A549 (cell line): Measurements from ENCODE around the gene ST6GALNAC5. TPM values are rescaled to one million over a fixed set of nuclear protein-coding genes. Genes with fewer than 3 reads are reported as not detected.

Experiments
- ATAC-seq, 2 experiments: fragments of 200-7000 bp in 1 of 2; fragments of >200 bp in 1 of 2; cut with Nextera tagmentation in 1 of 2; cut with Tn5 transposase in 1 of 2; 3 replicates each; pipeline versions ENCODE4 v1.8.0 to v1.9.1; 2018 to 2020; ENCODE audit warnings: mild to moderate bottlenecking in 1 of 2, moderate library complexity in 1 of 2
- CTCF ChIA-PET: fragments of 300-600 bp; sonication (Branson Sonifier 250); formaldehyde crosslinking; extraction: SDS; loops from one replicate; lab custom pipeline; 2021; ENCODE audit warnings: antibody characterized with exemption, inconsistent platforms; lab: Yijun Ruan, JAX
- POLR2A ChIA-PET: fragments of 350-600 bp; formaldehyde crosslinking; extraction: SDS; loops from one replicate; lab custom pipeline; 2021; ENCODE audit warnings: antibody characterized with exemption, inconsistent platforms; lab: Yijun Ruan, JAX
- DNase-seq, 2 experiments: peaks; one replicate each; pipeline versions ENCODE4 v3.0.0 to v3.0.0-alpha.2; 2011 to 2016; ENCODE audit warnings: low read depth in 1 of 2, low spot score in 1 of 2
- FAIRE-seq: peaks from 2 replicates; lab custom pipeline; 2011; peaks lifted over from hg19 to GRCh38; lab: Jason Lieb, UNC
- H3K27ac ChIP-seq, 2 experiments: fragments of >200 bp; sonication (Bioruptor Twin); formaldehyde crosslinking; 3 replicates each; pipeline ENCODE4 v1.5.1; 2016 to 2017
- H3K4me1 ChIP-seq: fragments of >200 bp; sonication (Bioruptor Twin); formaldehyde crosslinking; 3 replicates; pipeline ENCODE4 v1.6.1; 2016
- H3K4me2 ChIP-seq: fragments of >200 bp; sonication (Bioruptor Twin); formaldehyde crosslinking; 3 replicates; pipeline ENCODE4 v1.6.1; 2016
- H3K4me3 ChIP-seq: fragments of >200 bp; sonication (Bioruptor Twin); formaldehyde crosslinking; 3 replicates; pipeline ENCODE4 v1.5.1; 2016
- H3K9me3 ChIP-seq: fragments of >200 bp; sonication (Bioruptor Twin); formaldehyde crosslinking; 3 replicates; pipeline ENCODE4 v1.6.1; 2016
- BHLHE40 ChIP-seq: IDR thresholded peaks from 2 replicates; pipeline ENCODE4 v1.6.1; 2012; ENCODE audit warnings: low read depth, low read length, inconsistent platforms
- CHD2 ChIP-seq: fragments of 150-350 bp; IDR thresholded peaks from 2 replicates; pipeline ENCODE4 v1.6.1; 2014; ENCODE audit warnings: low read length; ENCODE audit not compliant: partially characterized antibody
- ELK1 ChIP-seq: fragments of 150-350 bp; IDR thresholded peaks from 2 replicates; pipeline ENCODE4 v1.6.1; 2014; ENCODE audit warnings: low read depth, mild to moderate bottlenecking, low read length
- EP300 ChIP-seq, 2 experiments: fragments of >200 bp; sonication (Bioruptor Twin); formaldehyde crosslinking; IDR thresholded peaks; 2 replicates in 1 of 2; 3 replicates in 1 of 2; pipeline ENCODE4 v1.6.1; 2016 to 2017
- GATA3 ChIP-seq: IDR thresholded peaks from 2 replicates; pipeline ENCODE4 v1.6.1; 2012; ENCODE audit warnings: borderline replicate concordance
- HOXB5 ChIP-seq: fragments of 250-450 bp; sonication (Bioruptor Pico); IDR thresholded peaks from 2 replicates; pipeline ENCODE4 v1.5.0; 2020; ENCODE audit warnings: mild to moderate bottlenecking, moderate library complexity
- JUN ChIP-seq, 2 experiments: fragments of >200 bp; sonication (Bioruptor Twin); formaldehyde crosslinking; IDR thresholded peaks; 2 replicates in 1 of 2; 3 replicates in 1 of 2; pipeline ENCODE4 v1.6.1; 2016 to 2017
- KDM5A ChIP-seq: fragments of 200-600 bp; sonication (generic); IDR thresholded peaks from 2 replicates; pipeline ENCODE4 v1.6.1; 2016; ENCODE audit warnings: antibody characterized with exemption, mild to moderate bottlenecking
- MAX ChIP-seq: IDR thresholded peaks from 2 replicates; pipeline ENCODE4 v1.6.1; 2012
- MYC ChIP-seq: IDR thresholded peaks from 2 replicates; pipeline ENCODE4 v1.6.1; 2012; ENCODE audit warnings: mild to moderate bottlenecking, inconsistent platforms, low read length, improper control_type of control experiment, borderline replicate concordance
- NFE2L2 ChIP-seq: fragments of 150-350 bp; conservative IDR thresholded peaks from 2 replicates; pipeline ENCODE4 v1.6.1; 2014; ENCODE audit warnings: low read length
- PBX3 ChIP-seq: IDR thresholded peaks from 2 replicates; pipeline ENCODE4 v1.6.1; 2012
- RAD21 ChIP-seq, 2 experiments: fragments of >200 bp in 1 of 2; sonication (Bioruptor Twin) in 1 of 2; formaldehyde crosslinking in 1 of 2; IDR thresholded peaks in 1 of 2; conservative IDR thresholded peaks in 1 of 2; 2 replicates in 1 of 2; 3 replicates in 1 of 2; pipeline ENCODE4 v1.6.1; 2012 to 2018; ENCODE audit warnings: inconsistent platforms in 1 of 2
- RARB ChIP-seq: fragments of 250-450 bp; sonication (Bioruptor Pico); IDR thresholded peaks from 2 replicates; pipeline ENCODE4 v1.8.0; 2021; ENCODE audit warnings: mild to moderate bottlenecking, moderate library complexity
- RCOR1 ChIP-seq: fragments of 150-350 bp; IDR thresholded peaks from 2 replicates; pipeline ENCODE4 v1.6.1; 2014; ENCODE audit warnings: antibody characterized with exemption, low read length, low read depth
- REST ChIP-seq: fragments of 200-600 bp; sonication (generic); IDR thresholded peaks from 2 replicates; pipeline ENCODE4 v1.6.1; 2016; ENCODE audit warnings: antibody characterized with exemption, mild to moderate bottlenecking, moderate library complexity
- RFX5 ChIP-seq: fragments of 450-650 bp; IDR thresholded peaks from 2 replicates; pipeline ENCODE4 v1.7.1; 2014; ENCODE audit warnings: antibody characterized with exemption, mild to moderate bottlenecking, moderate library complexity
- TFCP2L1 ChIP-seq: fragments of 250-450 bp; sonication (Bioruptor Pico); IDR thresholded peaks from 2 replicates; pipeline ENCODE4 v1.5.0; 2021; ENCODE audit warnings: mild to moderate bottlenecking
- ZFP36 ChIP-seq: fragments of 450-650 bp; IDR thresholded peaks from 2 replicates; pipeline ENCODE4 v1.6.1; 2014; ENCODE audit warnings: borderline replicate concordance; ENCODE audit not compliant: partially characterized antibody
- WGBS: methylation state at CpG from one replicate; pipeline ENCODE4 v1.1.6; 2017; ENCODE audit errors: missing lambda C conversion rate; 5-methylcytosine and 5-hydroxymethylcytosine counted together
- polyA plus RNA-seq, 4 experiments: library from polyadenylated mRNA; depleted of rRNA in 3 of 4; stranded (reverse); fragments of >200 nt; fragmentation: RNase III in 1 of 4; extraction: RNeasy Plus Mini Kit Qiagen cat#74134 plus additional on column Dnase treatment in 1 of 4; gene quantifications; 2 replicates in 3 of 4; 3 replicates in 1 of 4; pipeline ENCODE4 v1.2.3, GENCODE V29; 2011 to 2017

ST6GALNAC5 gene
- polyA plus RNA-seq, 2 of the 4 experiments (the other 2 are of a cell fraction): not detected

- CTCF ChIA-PET: interaction anchor here (1.0 kb wide), 1 partner anchor 13 kb away, joined by 3 read pairs; no protein-coding TSS in a partner anchor
- TF ChIP-seq ELK1 (no peak), REST (no peak), NFE2L2 (no peak), MYC (no peak), TFCP2L1 (CRISPR knock-in tag) (no peak), RARB (CRISPR knock-in tag) (no peak), ZFP36 (no peak), EP300 (IDR thresholded peaks at IDR 0.05) (no peak), PBX3 (no peak), BHLHE40 (no peak), RFX5 (no peak), HOXB5 (CRISPR knock-in tag) (no peak)
- no peak for ATAC-seq
- H3K4me3 ChIP-seq: no peak overlapping the region
- no peak for FAIRE-seq
- DNase-seq: no peak
- H3K4me1 ChIP-seq: no peaks in the 10 kb centered on the region
- no peaks in the 10 kb centered on the region for H3K9me3 ChIP-seq
- POLR2A ChIA-PET: no interaction called here
- H3K27ac ChIP-seq: no peak overlapping the region
- no peak overlapping the region for H3K4me2 ChIP-seq
These were observed 34.8 kb upstream of the ST6GALNAC5 start for GRCh38 chr1:76832521-76832920.

- H3K9me3 ChIP-seq: no peaks in the 10 kb centered on the region
- TF ChIP-seq MAX (no peak), KDM5A (no peak), RCOR1 (no peak), ZFP36 (no peak), BHLHE40 (no peak), REST (no peak), CHD2 (no peak), RAD21 (conservative IDR thresholded peaks at IDR 0.05 in 1 of 2, IDR thresholded peaks at IDR 0.05 in 1 of 2) (no peak), JUN (IDR thresholded peaks at IDR 0.05) (no peak), RARB (CRISPR knock-in tag) (no peak), GATA3 (no peak)
- DNase-seq (no peak), ATAC-seq (no peak), FAIRE-seq (no peak)
- H3K4me3 ChIP-seq: no peak overlapping the region
- ChIA-PET POLR2A (no interaction called here), CTCF (no interaction called here)
- no peak overlapping the region for H3K4me2 ChIP-seq
- H3K4me1 ChIP-seq: no peaks in the 10 kb centered on the region
- no peak overlapping the region for H3K27ac ChIP-seq
- 8% methylated on average over 1 of the region's 1 CpG for WGBS
These were observed 34.1 kb upstream of the ST6GALNAC5 start for GRCh38 chr1:76833151-76833550.
